SIG-M5 (cell line): ENCODE measurements around the gene GPATCH1.
"Not testable (repeated sequence)": the region's sequence is repeated elsewhere in the genome, so short reads cannot be mapped to it uniquely, and the experiment has no call there.

Source experiments
- DNase-seq: peaks from one replicate; lab custom pipeline; 2025; lab: John Stamatoyannopoulos, UW

GPATCH1 gene

GRCh38 chr19:33114312-33114711 is 33.3 kb downstream of the GPATCH1 start:
- DNase-seq, result no peak

- DNase-seq, result no peak
Measured at GRCh38 chr19:33117501-33117900, 36.5 kb downstream of the GPATCH1 start.

- DNase-seq, result no peak
Measured at GRCh38 chr19:33118643-33119042, 37.7 kb downstream of the GPATCH1 start.

GRCh38 chr19:33124207-33125098 is 43.5 kb downstream of the GPATCH1 start:
- no peak for DNase-seq

DNA sequence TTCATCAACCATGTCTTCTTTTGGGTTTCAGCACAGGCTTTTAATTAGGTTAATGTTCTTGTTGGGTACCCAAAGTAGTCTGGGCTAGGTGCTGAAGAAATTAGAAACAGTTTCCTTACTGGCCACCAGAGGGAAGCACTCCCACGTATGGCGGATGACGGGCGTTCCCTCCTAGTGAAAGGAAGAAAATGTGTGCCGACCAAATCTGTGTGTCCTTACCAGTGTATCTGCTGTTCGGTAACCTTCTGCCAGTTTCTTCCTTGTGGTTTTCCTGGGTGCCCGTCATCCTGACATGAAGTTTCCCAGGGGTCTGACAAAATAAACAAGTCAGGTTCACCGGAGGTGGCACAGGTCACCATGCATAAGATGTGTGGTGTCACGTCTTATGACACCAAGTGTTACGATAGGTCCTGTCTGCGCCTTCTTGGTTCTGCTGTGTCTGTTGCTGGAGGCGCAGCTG is 45.0 kb downstream of the GPATCH1 start:
- no peak for DNase-seq

DNA sequence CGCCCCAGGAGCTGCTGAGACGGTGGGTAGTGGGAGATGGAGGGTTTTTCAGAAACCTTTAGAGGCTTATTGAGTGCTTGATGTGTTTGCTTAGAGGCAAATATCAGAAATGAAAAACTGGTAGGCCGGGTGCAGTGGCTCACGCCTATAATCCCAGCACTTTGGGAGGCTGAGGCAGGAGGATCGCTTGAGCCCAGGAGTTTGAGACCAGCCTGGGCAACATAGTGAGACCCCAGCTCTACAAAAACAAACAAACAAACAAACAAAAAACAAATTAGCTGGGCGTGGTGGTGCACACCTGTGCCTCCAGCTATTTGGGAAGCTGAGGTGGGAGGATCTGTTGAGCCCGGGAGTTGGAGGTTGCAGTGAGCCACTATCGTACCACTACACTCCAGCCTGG is 45.7 kb downstream of the GPATCH1 start:
- not testable (repeated sequence) for DNase-seq

GRCh38 chr19:33129901-33130300 is 48.9 kb downstream of the GPATCH1 start:
- no peak for DNase-seq

GRCh38 chr19:33130433-33130832 is 49.5 kb downstream of the GPATCH1 start:
- no peak for DNase-seq

GRCh38 chr19:33132021-33132420 is 51.0 kb downstream of the GPATCH1 start, which contains the start of gene WDR88:
TSS of gene WDR88 (plus strand) at chr19:33132114. CDS start at chr19:33132170, 56 bp downstream.
- no peak for DNase-seq

- DNase-seq, result no peak
Measured at GRCh38 chr19:33132425-33132824, 51.4 kb downstream of the GPATCH1 start.

- no peak for DNase-seq
Measured at GRCh38 chr19:33133438-33134031, 52.6 kb downstream of the GPATCH1 start.

GRCh38 chr19:33134571-33135041 is 53.6 kb downstream of the GPATCH1 start:
- DNase-seq, result no peak

DNA sequence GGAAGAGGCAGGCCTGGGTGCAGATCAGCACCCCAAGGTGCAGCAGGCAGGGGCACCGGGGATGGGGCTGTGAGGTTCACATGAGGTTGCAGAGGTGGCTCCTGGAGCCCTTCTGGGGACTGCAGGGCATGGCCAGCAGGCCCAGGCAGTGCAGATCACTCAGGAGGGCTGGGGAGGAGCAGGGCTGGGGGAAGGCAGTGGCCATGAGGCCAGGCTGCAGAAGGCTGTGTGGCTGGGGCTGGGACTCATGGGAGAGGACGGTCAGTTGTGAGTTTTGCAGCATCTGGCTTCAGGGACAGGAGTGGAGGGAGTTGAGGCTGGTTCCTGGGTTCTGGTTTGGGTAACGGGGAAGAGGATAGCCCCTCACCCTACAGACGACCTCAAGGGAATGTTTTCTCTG is 58.2 kb downstream of the GPATCH1 start:
- no peak for DNase-seq

GRCh38 chr19:33143897-33144405 is 63.0 kb downstream of the GPATCH1 start:
- DNase-seq, result no peak

- DNase-seq, result no peak
Measured at GRCh38 chr19:33146209-33146608, 65.2 kb downstream of the GPATCH1 start.

DNA sequence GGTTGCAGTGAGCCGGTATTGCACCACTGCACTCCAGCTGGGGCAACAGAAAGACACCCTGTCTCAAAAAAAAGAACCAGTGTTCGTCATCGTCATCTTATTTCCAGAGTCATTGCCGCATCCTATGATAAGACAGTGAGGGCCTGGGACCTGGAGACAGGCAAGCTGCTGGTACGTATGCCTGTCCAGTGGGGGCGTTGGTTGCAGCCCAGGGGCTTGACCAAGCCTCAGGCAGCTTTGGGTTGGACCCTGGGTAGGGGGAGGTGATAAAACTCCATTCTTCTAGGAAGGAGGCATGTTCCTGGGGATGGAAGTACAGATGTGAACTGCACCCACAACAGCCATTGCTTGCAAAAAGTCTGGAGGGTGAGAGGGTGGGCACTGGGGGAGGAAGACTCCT is 66.6 kb downstream of the GPATCH1 start:
- DNase-seq, result no peak

- no peak for DNase-seq
Measured at GRCh38 chr19:33150852-33151518, 70.0 kb downstream of the GPATCH1 start.

DNA sequence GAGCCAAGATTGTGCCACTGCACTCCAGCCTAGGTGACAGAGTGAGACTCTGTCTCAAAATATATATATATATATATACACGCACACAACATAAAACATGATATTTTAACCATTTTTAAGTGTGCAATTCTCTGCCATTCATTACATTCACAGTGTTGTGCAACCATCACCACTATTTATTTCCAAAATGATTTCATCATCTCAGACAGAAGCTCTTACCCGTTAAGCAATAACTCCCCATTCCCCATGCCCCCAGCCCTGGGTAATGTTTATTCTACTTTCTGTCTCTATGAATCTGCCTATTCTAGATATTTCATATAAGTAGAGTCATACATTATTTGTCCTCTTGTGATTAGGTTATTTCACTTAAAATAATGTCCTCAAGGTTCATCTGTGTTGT is 71.2 kb downstream of the GPATCH1 start:
- DNase-seq, result no peak

DNA sequence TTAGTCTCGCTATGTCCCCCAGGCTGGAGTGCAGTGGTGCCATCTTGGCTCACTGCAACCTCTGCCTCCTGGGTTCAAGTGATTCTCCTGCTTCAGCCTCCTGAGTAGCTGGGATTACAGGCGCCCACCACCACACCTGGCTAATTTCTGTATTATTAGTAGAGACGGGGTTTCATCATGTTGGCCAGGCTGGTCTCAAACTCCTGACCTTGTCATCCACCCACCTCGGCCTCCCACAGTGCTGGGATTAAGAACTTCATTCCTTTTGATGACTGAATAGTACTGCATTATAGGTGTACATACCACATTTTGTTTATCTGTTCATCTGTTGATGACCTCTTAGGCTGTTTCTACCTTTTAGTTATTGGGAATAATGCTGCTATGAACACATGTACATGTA is 71.6 kb downstream of the GPATCH1 start:
- not testable (repeated sequence) for DNase-seq

- DNase-seq, result not testable (repeated sequence)
Measured at GRCh38 chr19:33154313-33154712, 73.3 kb downstream of the GPATCH1 start.

GRCh38 chr19:33156334-33156733 is 75.4 kb downstream of the GPATCH1 start:
- no peak for DNase-seq

DNA sequence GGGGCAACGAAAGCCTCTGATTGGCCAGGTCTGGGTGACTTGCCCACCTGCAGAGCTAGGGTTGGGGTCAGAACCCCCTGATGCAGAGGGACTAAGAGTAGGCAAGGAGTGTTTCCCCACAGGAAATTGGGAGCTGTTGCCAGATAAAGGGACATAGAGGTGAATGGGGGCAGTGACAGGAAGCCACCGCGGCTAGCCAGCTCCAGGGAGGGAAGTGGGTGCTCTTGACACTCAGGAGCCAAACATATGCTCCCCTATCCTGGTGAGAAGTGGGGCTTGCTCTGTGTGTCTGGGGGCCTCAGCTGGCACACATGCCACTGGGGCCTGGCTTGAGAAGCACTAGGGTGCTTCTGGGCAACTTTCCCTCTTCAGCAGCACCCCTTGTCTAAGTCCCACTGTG is 76.9 kb downstream of the GPATCH1 start:
- no peak for DNase-seq
